HG02970 (cell line): ENCODE data around the gene IL13RA2.

Experiments used
- ATAC-seq: cut with Tn5 transposase; IDR thresholded peaks from one replicate; pipeline ENCODE4 v1.9.1; 2021; ENCODE audit warnings: mild to moderate bottlenecking, moderate library complexity, moderate number of reproducible peaks; ENCODE audit not compliant: unreplicated experiment, low FRiP score

IL13RA2 gene

GRCh38 chrX:115017455-115017854 lies at the start of gene IL13RA2:
IL13RA2 (minus strand) TSS chrX:115017616; CDS start chrX:115017269, 347 bp downstream.
- ATAC-seq = no peak

GRCh38 chrX:115065304-115065703 lies 47.9 kb upstream of the IL13RA2 start:
- no peak for ATAC-seq

- ATAC-seq = no peak
These were observed 42.6 kb upstream of the IL13RA2 start for GRCh38 chrX:115060013-115060412.

GRCh38 chrX:115058276-115058675 lies 40.9 kb upstream of the IL13RA2 start:
- ATAC-seq = no peak

- ATAC-seq = no peak
These were observed 37.5 kb upstream of the IL13RA2 start for GRCh38 chrX:115054876-115055275.

- no peak for ATAC-seq
These were observed 35.8 kb upstream of the IL13RA2 start for GRCh38 chrX:115053223-115053622.

- ATAC-seq = no peak
These were observed 30.3 kb upstream of the IL13RA2 start for GRCh38 chrX:115047715-115048114.

- no peak for ATAC-seq
These were observed 29.8 kb upstream of the IL13RA2 start for GRCh38 chrX:115047181-115047580.

GRCh38 chrX:115040417-115040816 lies 23.0 kb upstream of the IL13RA2 start:
- ATAC-seq = no peak

GRCh38 chrX:115038406-115038805 lies 21.0 kb upstream of the IL13RA2 start:
- ATAC-seq = no peak

GRCh38 chrX:115036029-115036428 lies 18.6 kb upstream of the IL13RA2 start:
- ATAC-seq = no peak

GRCh38 chrX:115031989-115032388 lies 14.6 kb upstream of the IL13RA2 start:
- ATAC-seq = no peak

- ATAC-seq = no peak
These were observed 13.2 kb upstream of the IL13RA2 start for GRCh38 chrX:115030625-115031024.

- no peak for ATAC-seq
These were observed 12.6 kb upstream of the IL13RA2 start for GRCh38 chrX:115029869-115030570.

GRCh38 chrX:115029440-115029839 lies 12.0 kb upstream of the IL13RA2 start:
- no peak for ATAC-seq

GRCh38 chrX:115023811-115024210 lies 6.4 kb upstream of the IL13RA2 start:
- ATAC-seq = no peak

- ATAC-seq = no peak
These were observed 5.7 kb upstream of the IL13RA2 start for GRCh38 chrX:115023139-115023538.

- ATAC-seq = no peak
These were observed 3.7 kb upstream of the IL13RA2 start for GRCh38 chrX:115021121-115021520.

GRCh38 chrX:115018944-115019343 lies 1.5 kb upstream of the IL13RA2 start:
- ATAC-seq = no peak

GRCh38 chrX:115018040-115018647 lies 728 bp upstream of the IL13RA2 start:
- no peak for ATAC-seq

- no peak for ATAC-seq
These were observed 3.7 kb downstream of the IL13RA2 start for GRCh38 chrX:115013705-115014104.

- no peak for ATAC-seq
These were observed 6.0 kb downstream of the IL13RA2 start for GRCh38 chrX:115011428-115011827.
